IMR-90 (cell line): ENCODE results near the gene HMGCLL1. TPM values are rescaled to one million over a fixed set of nuclear protein-coding genes. Genes with fewer than 3 reads are reported as not detected.

Experiments used
- ATAC-seq: fragments of 200-7000 bp; cut with Tn5 transposase; 2 replicates; pipeline ENCODE4 v1.9.1; 2020; ENCODE audit warnings: low read depth, mild to moderate bottlenecking, moderate library complexity
- BruUV-seq: library from RNA; stranded (reverse); fragments of 400-500 nt; replicated peaks from 2 replicates; lab custom pipeline; 2021; lab: Mats Ljungman, UMichigan
- CTCF ChIA-PET: fragments of 300-600 bp; formaldehyde crosslinking; extraction: SDS; loops from one replicate; lab custom pipeline; 2021; ENCODE audit warnings: antibody characterized with exemption; lab: Yijun Ruan, JAX
- POLR2A ChIA-PET: fragments of 300-600 bp; sonication (Branson Sonifier 250); formaldehyde crosslinking; loops from one replicate; lab custom pipeline; 2022; ENCODE audit warnings: antibody characterized with exemption; ENCODE audit not compliant: unreplicated experiment; lab: Charles Lee
- DNase-seq: peaks from one replicate; pipeline ENCODE4 v3.0.0; 2013
- H2AFZ ChIP-seq: replicated peaks from 2 replicates; pipeline ENCODE3; 2013; ENCODE audit warnings: low read length, mild to moderate bottlenecking; ENCODE audit not compliant: poor library complexity
- H2AK5ac ChIP-seq: 2 replicates; pipeline ENCODE4 v1.6.1; 2013; ENCODE audit warnings: low read depth, low read length, inconsistent platforms
- H2AK9ac ChIP-seq: replicated peaks from 2 replicates; pipeline ENCODE3; 2013; ENCODE audit warnings: mild to moderate bottlenecking, low read depth, low read length, moderate library complexity; ENCODE audit not compliant: poor library complexity
- H2BK120ac ChIP-seq: 2 replicates; pipeline ENCODE4 v1.6.1; 2013; ENCODE audit warnings: low read depth, low read length, inconsistent platforms
- H2BK15ac ChIP-seq: 3 replicates; pipeline ENCODE4 v1.6.1; 2013; ENCODE audit warnings: low read depth, low read length, inconsistent platforms
- H2BK20ac ChIP-seq: 2 replicates; pipeline ENCODE4 v1.6.1; 2013; ENCODE audit warnings: low read depth, mild to moderate bottlenecking, inconsistent platforms, low read length, moderate library complexity
- H2BK5ac ChIP-seq: 2 replicates; pipeline ENCODE4 v1.6.1; 2013; ENCODE audit warnings: mild to moderate bottlenecking, low read depth, low read length, inconsistent platforms; ENCODE audit not compliant: poor library complexity, severe bottlenecking
- H3K14ac ChIP-seq: replicated peaks from 2 replicates; pipeline ENCODE4 v1.6.1; 2013; ENCODE audit warnings: low read depth, low read length, inconsistent platforms
- H3K18ac ChIP-seq: 2 replicates; pipeline ENCODE4 v1.6.1; 2013; ENCODE audit warnings: low read depth, low read length, control low read depth
- H3K23ac ChIP-seq: 2 replicates; pipeline ENCODE4 v1.6.1; 2013; ENCODE audit warnings: low read depth, low read length, inconsistent platforms
- H3K27ac ChIP-seq: 2 replicates; pipeline ENCODE4 v1.5.1; 2013; ENCODE audit warnings: mild to moderate bottlenecking, control low read depth, low read length; ENCODE audit not compliant: insufficient read depth
- H3K27me3 ChIP-seq: 2 replicates; pipeline ENCODE4 v1.6.1; 2013; ENCODE audit warnings: low read length; ENCODE audit not compliant: control insufficient read depth, insufficient read depth
- H3K36me3 ChIP-seq: 2 replicates; pipeline ENCODE4 v1.6.1; 2013; ENCODE audit warnings: low read length, mixed read lengths; ENCODE audit not compliant: control insufficient read depth, insufficient read depth
- H3K4ac ChIP-seq: 2 replicates; pipeline ENCODE4 v1.6.1; 2013; ENCODE audit warnings: low read depth, low read length, inconsistent platforms
- H3K4me1 ChIP-seq: 2 replicates; pipeline ENCODE4 v1.6.1; 2013; ENCODE audit warnings: low read length, mixed read lengths; ENCODE audit not compliant: control insufficient read depth, insufficient read depth
- H3K4me2 ChIP-seq: 2 replicates; pipeline ENCODE4 v1.6.1; 2013; ENCODE audit warnings: low read depth, mild to moderate bottlenecking, control low read depth, low read length, moderate library complexity
- H3K4me3 ChIP-seq: 2 replicates; pipeline ENCODE4 v1.5.1; 2013; ENCODE audit warnings: low read depth, mild to moderate bottlenecking, control low read depth, low read length, moderate library complexity; ENCODE audit not compliant: insufficient read depth
- H3K56ac ChIP-seq: 2 replicates; pipeline ENCODE4 v1.6.1; 2013; ENCODE audit warnings: low read length, inconsistent platforms; ENCODE audit not compliant: insufficient read depth; ENCODE audit errors: extremely low read depth
- H3K79me1 ChIP-seq, 2 experiments: 2 replicates each; pipeline ENCODE4 v1.6.1; 2013; ENCODE audit warnings: low read length in 2 of 2, inconsistent platforms in 1 of 2, low read depth in 1 of 2
- H3K9ac ChIP-seq: 2 replicates; pipeline ENCODE4 v1.6.1; 2013; ENCODE audit warnings: low read depth, low read length, control low read depth
- H3K9me1 ChIP-seq: 2 replicates; pipeline ENCODE4 v1.6.1; 2013; ENCODE audit warnings: low read length, inconsistent platforms; ENCODE audit not compliant: insufficient read depth
- H3K9me3 ChIP-seq: 2 replicates; pipeline ENCODE4 v1.6.1; 2013; ENCODE audit warnings: low read length; ENCODE audit not compliant: control insufficient read depth, insufficient read depth
- H4K20me1 ChIP-seq: 2 replicates; pipeline ENCODE4 v1.6.1; 2013; ENCODE audit warnings: low read length, inconsistent platforms; ENCODE audit not compliant: insufficient read depth
- H4K5ac ChIP-seq: 2 replicates; pipeline ENCODE4 v1.6.1; 2013; ENCODE audit warnings: mild to moderate bottlenecking, low read depth, low read length, control low read depth
- H4K8ac ChIP-seq, 2 experiments: 2 replicates each; pipeline ENCODE4 v1.6.1; 2013; ENCODE audit warnings: low read depth in 2 of 2, low read length in 2 of 2, control low read depth in 1 of 2, inconsistent platforms in 1 of 2
- H4K91ac ChIP-seq: 2 replicates; pipeline ENCODE4 v1.6.1; 2013; ENCODE audit warnings: low read depth, low read length, inconsistent platforms; ENCODE audit not compliant: insufficient read depth
- BHLHE40 ChIP-seq: fragments of 150-350 bp; IDR thresholded peaks from 2 replicates; pipeline ENCODE4 v1.6.1; 2016; ENCODE audit warnings: mild to moderate bottlenecking, low read depth, low read length
- CEBPB ChIP-seq: IDR thresholded peaks from 2 replicates; pipeline ENCODE4 v1.6.1; 2012; ENCODE audit warnings: low read depth, low read length, improper control_type of control experiment
- CHD1 ChIP-seq: IDR thresholded peaks from 2 replicates; pipeline ENCODE4 v1.6.1; 2012; ENCODE audit warnings: low read depth, low read length, improper control_type of control experiment
- FOS ChIP-seq: fragments of 150-350 bp; IDR thresholded peaks from 2 replicates; pipeline ENCODE4 v1.6.1; 2016; ENCODE audit warnings: low read depth, low read length
- MAFK ChIP-seq: IDR thresholded peaks from 2 replicates; pipeline ENCODE4 v1.6.1; 2012; ENCODE audit warnings: low read depth, low read length, improper control_type of control experiment
- MAZ ChIP-seq: IDR thresholded peaks from 2 replicates; pipeline ENCODE4 v1.6.1; 2012; ENCODE audit warnings: low read depth, mild to moderate bottlenecking, low read length, improper control_type of control experiment, moderate library complexity, borderline replicate concordance
- MXI1 ChIP-seq: IDR thresholded peaks from 2 replicates; pipeline ENCODE4 v1.6.1; 2012; ENCODE audit warnings: low read depth, mild to moderate bottlenecking, low read length, moderate library complexity, borderline replicate concordance
- NFE2L2 ChIP-seq: fragments of 150-350 bp; IDR thresholded peaks from 2 replicates; pipeline ENCODE4 v1.6.1; 2016; ENCODE audit warnings: low read depth, mild to moderate bottlenecking, low read length
- POLR2A ChIP-seq: IDR thresholded peaks from 2 replicates; pipeline ENCODE4 v1.6.1; 2012; ENCODE audit warnings: mild to moderate bottlenecking, low read depth, low read length
- RAD21 ChIP-seq: IDR thresholded peaks from 2 replicates; pipeline ENCODE4 v1.6.1; 2012; ENCODE audit warnings: low read length, improper control_type of control experiment
- RFX5 ChIP-seq: IDR thresholded peaks from 2 replicates; pipeline ENCODE4 v1.8.0; 2012; ENCODE audit warnings: low read depth, mild to moderate bottlenecking, low read length, moderate library complexity
- SMC3 ChIP-seq: fragments of 150-350 bp; IDR thresholded peaks from 2 replicates; pipeline ENCODE4 v1.6.1; 2016; ENCODE audit warnings: low read depth, mild to moderate bottlenecking, antibody characterized with exemption, low read length, moderate library complexity
- WGBS, 2 experiments: methylation state at CpG; one replicate each; pipeline versions ENCODE4 v1.1.5 to v1.1.7; 2013; ENCODE audit warnings: missing lambda C conversion rate in 2 of 2; ENCODE audit not compliant: insufficient read length in 1 of 2; ENCODE audit errors: extremely low coverage in 2 of 2; 5-methylcytosine and 5-hydroxymethylcytosine counted together
- dilution Hi-C: fragments of 300-500 bp; cut with HindIII; formaldehyde crosslinking; loops from one replicate; pipeline ENCODE4 v1.14.3; 2018; ENCODE audit warnings: low sequenced_read_pairs; ENCODE audit not compliant: unreplicated experiment
- in situ Hi-C: fragments of 300-500 bp; cut with MboI; formaldehyde crosslinking; loops from 3 replicates; pipeline ENCODE4 v1.14.3; 2019; ENCODE audit warnings: low sequenced_read_pairs, inconsistent platforms, mixed read lengths
- intact Hi-C: fragments of 100-400 bp; cut with micrococcal nuclease; formaldehyde crosslinking; loops from 2 replicates; pipeline ENCODE4 v1.10.0; 2022
- polyA plus RNA-seq, 3 experiments: library from polyadenylated mRNA; depleted of rRNA; stranded (reverse); fragments of >200 nt; gene quantifications; 2 replicates each; pipeline ENCODE4 v1.2.3, GENCODE V29; 2012; ENCODE audit warnings: low replicate concordance in 1 of 3
- total RNA-seq: library from RNA; depleted of rRNA; stranded (reverse); fragments of >200 nt; gene quantifications from 2 replicates; pipeline ENCODE4 v1.2.3, GENCODE V29; 2012
- TF ChIP-seq, protein P1 (sequence below): fragments of 150-350 bp; IDR thresholded peaks from 2 replicates; pipeline ENCODE4 v1.6.1; 2017; ENCODE audit warnings: mild to moderate bottlenecking, antibody characterized with exemption, low read length, low read depth
- TF ChIP-seq, protein P2 (sequence below): fragments of 150-350 bp; IDR thresholded peaks from 2 replicates; pipeline ENCODE4 v1.6.1; 2016; ENCODE audit warnings: low read depth, mild to moderate bottlenecking, low read length, moderate library complexity, borderline replicate concordance

The HMGCLL1 gene
- total and polyA plus RNA-seq, 2 of the 4 experiments (the other 2 are of a cell fraction) = 0.03 TPM; not detected in 1

DNA sequence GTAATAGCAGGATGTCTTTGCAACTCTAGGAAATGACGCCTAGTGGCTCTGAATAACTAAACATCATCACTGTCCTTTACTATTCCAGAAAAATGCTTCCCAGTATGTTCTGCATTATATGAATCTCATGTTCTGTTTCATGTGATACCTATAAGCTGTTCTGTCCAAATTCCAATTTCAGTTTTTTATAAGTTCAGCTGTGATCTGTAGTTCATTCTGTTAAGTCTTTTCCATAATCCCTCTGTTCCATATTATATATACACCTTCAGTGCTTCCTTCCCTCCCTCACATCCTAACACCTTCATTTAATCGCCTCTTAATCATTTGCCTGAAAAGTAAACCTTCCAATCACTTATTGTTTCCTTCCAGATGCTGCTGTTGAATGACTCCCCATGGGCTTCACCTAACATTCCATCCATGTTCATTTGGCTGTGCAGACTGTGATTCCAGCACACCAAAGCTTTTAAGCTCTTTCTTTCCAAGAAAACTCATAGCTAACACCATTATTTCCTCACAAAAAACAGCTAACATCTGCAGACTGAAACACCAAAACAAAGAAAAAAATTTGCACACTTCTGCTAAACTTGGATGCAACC is 18.6 kb downstream of the HMGCLL1 start:
- no peak overlapping the region for H3K4me3 ChIP-seq
- no peak overlapping the region for H2BK20ac ChIP-seq
- H3K23ac ChIP-seq = no peak overlapping the region
- H2AFZ ChIP-seq = no peak overlapping the region
- intact Hi-C loops = no loop called here
- H3K9me3 ChIP-seq = no peaks in the 10 kb centered on the region
- no peak overlapping the region for H2AK9ac ChIP-seq
- no peak overlapping the region for H4K91ac ChIP-seq
- H3K9me1 ChIP-seq = no peaks in the 10 kb centered on the region
- H4K8ac ChIP-seq = no peak overlapping the region
- no peak overlapping the region for H2AK5ac ChIP-seq
- no TSS peak for BruUV-seq
- TF ChIP-seq RAD21 = no peak
- no peak for TF ChIP-seq MAZ
- no peak for TF ChIP-seq POLR2A
- no peak for TF ChIP-seq SMC3
- no peak for TF ChIP-seq MAFK
- no peak for TF ChIP-seq CEBPB
- no peak for TF ChIP-seq MXI1
- no peak for TF ChIP-seq RFX5
- TF ChIP-seq BHLHE40 = no peak
- TF ChIP-seq, protein P1, sequence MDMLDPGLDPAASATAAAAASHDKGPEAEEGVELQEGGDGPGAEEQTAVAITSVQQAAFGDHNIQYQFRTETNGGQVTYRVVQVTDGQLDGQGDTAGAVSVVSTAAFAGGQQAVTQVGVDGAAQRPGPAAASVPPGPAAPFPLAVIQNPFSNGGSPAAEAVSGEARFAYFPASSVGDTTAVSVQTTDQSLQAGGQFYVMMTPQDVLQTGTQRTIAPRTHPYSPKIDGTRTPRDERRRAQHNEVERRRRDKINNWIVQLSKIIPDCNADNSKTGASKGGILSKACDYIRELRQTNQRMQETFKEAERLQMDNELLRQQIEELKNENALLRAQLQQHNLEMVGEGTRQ = no peak
- TF ChIP-seq, protein P2, sequence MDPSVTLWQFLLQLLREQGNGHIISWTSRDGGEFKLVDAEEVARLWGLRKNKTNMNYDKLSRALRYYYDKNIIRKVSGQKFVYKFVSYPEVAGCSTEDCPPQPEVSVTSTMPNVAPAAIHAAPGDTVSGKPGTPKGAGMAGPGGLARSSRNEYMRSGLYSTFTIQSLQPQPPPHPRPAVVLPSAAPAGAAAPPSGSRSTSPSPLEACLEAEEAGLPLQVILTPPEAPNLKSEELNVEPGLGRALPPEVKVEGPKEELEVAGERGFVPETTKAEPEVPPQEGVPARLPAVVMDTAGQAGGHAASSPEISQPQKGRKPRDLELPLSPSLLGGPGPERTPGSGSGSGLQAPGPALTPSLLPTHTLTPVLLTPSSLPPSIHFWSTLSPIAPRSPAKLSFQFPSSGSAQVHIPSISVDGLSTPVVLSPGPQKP = no peak
- no peak for TF ChIP-seq CHD1
- TF ChIP-seq NFE2L2 = no peak
- TF ChIP-seq FOS = no peak
- H3K4ac ChIP-seq = no peak overlapping the region
- H3K56ac ChIP-seq = no peak overlapping the region
- peaks cover 5% of the 10 kb centered on the region for H3K27me3 ChIP-seq
- H3K27ac ChIP-seq = no peak overlapping the region
- no peak overlapping the region for H3K9ac ChIP-seq
- ChIA-PET CTCF (interaction anchor here (0.6 kb wide), 1 partner anchor 32 kb away, joined by 3 read pairs; no protein-coding TSS in a partner anchor), POLR2A (no interaction called here)
- H3K36me3 ChIP-seq = no peaks in the 10 kb centered on the region
- no peaks in the 10 kb centered on the region for H3K4me1 ChIP-seq
- no peak overlapping the region for H2BK120ac ChIP-seq
- H3K4me2 ChIP-seq = no peak overlapping the region
- no peak overlapping the region for H3K18ac ChIP-seq
- no peaks in the 10 kb centered on the region for H4K20me1 ChIP-seq
- H3K14ac ChIP-seq = no peak overlapping the region
- dilution Hi-C loops = no loop called here
- no peak overlapping the region for H2BK5ac ChIP-seq
- no peaks in the 10 kb centered on the region for H3K79me1 ChIP-seq
- WGBS, 2 experiments = 82 to 100% methylated on average over 1 of the region's 2 CpGs
- H4K5ac ChIP-seq = no peak overlapping the region
- H2BK15ac ChIP-seq = no peak overlapping the region
- no peak for DNase-seq
- ATAC-seq = no peak
- in situ Hi-C loops = no loop called here
